GM21367 (cell line): ENCODE measurements around the gene GPC3.

Experiments
- ATAC-seq: cut with Tn5 transposase; IDR thresholded peaks from one replicate; pipeline ENCODE4 v1.9.1; 2021; ENCODE audit not compliant: unreplicated experiment

GPC3 gene

GRCh38 chrX:133852401-133852800, 133.0 kb downstream of the GPC3 start:
- ATAC-seq = no peak

GRCh38 chrX:133850399-133850798, 135.0 kb downstream of the GPC3 start:
- ATAC-seq = no peak

- no peak for ATAC-seq
These were observed 135.7 kb downstream of the GPC3 start for GRCh38 chrX:133849676-133850075.

GRCh38 chrX:133847340-133847994, 137.9 kb downstream of the GPC3 start:
- ATAC-seq = no peak

GRCh38 chrX:133846311-133846710, 139.1 kb downstream of the GPC3 start:
- no peak for ATAC-seq

GRCh38 chrX:133840415-133840814, 145.0 kb downstream of the GPC3 start:
- ATAC-seq = no peak

GRCh38 chrX:133838761-133839676, 146.4 kb downstream of the GPC3 start:
- ATAC-seq = no peak

- ATAC-seq = no peak
These were observed 148.3 kb downstream of the GPC3 start for GRCh38 chrX:133837091-133837490.

- ATAC-seq = no peak
These were observed 148.8 kb downstream of the GPC3 start for GRCh38 chrX:133836561-133836960.

GRCh38 chrX:133834771-133835170, 150.6 kb downstream of the GPC3 start:
- no peak for ATAC-seq

GRCh38 chrX:133819546-133819945, 165.8 kb downstream of the GPC3 start:
- no peak for ATAC-seq

- no peak for ATAC-seq
These were observed 167.4 kb downstream of the GPC3 start for GRCh38 chrX:133818019-133818418.

- no peak for ATAC-seq
These were observed 169.9 kb downstream of the GPC3 start for GRCh38 chrX:133815496-133815895.

- no peak for ATAC-seq
These were observed 171.4 kb downstream of the GPC3 start for GRCh38 chrX:133813971-133814370.

GRCh38 chrX:133812402-133812801, 173.0 kb downstream of the GPC3 start:
- ATAC-seq = no peak

- no peak for ATAC-seq
These were observed 174.5 kb downstream of the GPC3 start for GRCh38 chrX:133810925-133811324.

GRCh38 chrX:133804072-133804471, 181.3 kb downstream of the GPC3 start:
- ATAC-seq = no peak

GRCh38 chrX:133796282-133796681, 189.1 kb downstream of the GPC3 start:
- no peak for ATAC-seq

GRCh38 chrX:133794126-133794525, 191.3 kb downstream of the GPC3 start:
- ATAC-seq = no peak

- no peak for ATAC-seq
These were observed 191.8 kb downstream of the GPC3 start for GRCh38 chrX:133793626-133794025.

GRCh38 chrX:133792198-133792953, 193.0 kb downstream of the GPC3 start:
- peak; percentile 75 for ATAC-seq

GRCh38 chrX:133789829-133790228, 195.6 kb downstream of the GPC3 start:
- no peak for ATAC-seq
